IMR-90 (cell line): Measurements from ENCODE around the gene GIMAP7. TPM values are rescaled to one million over a fixed set of nuclear protein-coding genes. Genes with fewer than 3 reads are reported as not detected.

ENCODE experiments used
- ATAC-seq: fragments of 200-7000 bp; cut with Tn5 transposase; 2 replicates; pipeline ENCODE4 v1.9.1; 2020; ENCODE audit warnings: low read depth, mild to moderate bottlenecking, moderate library complexity
- Bru-seq: library from RNA; stranded (reverse); fragments of 400-500 nt; gene quantifications from one replicate; lab custom pipeline; 2021; lab: Mats Ljungman, UMichigan
- BruChase-seq, 2 experiments: library from RNA; stranded (reverse); fragments of 400-500 nt; gene quantifications; one replicate each; lab custom pipeline; 2021; lab: Mats Ljungman, UMichigan
- BruUV-seq: library from RNA; stranded (reverse); fragments of 400-500 nt; replicated peaks from 2 replicates; lab custom pipeline; 2021; lab: Mats Ljungman, UMichigan
- CTCF ChIA-PET: fragments of 300-600 bp; formaldehyde crosslinking; extraction: SDS; loops from one replicate; lab custom pipeline; 2021; ENCODE audit warnings: antibody characterized with exemption; lab: Yijun Ruan, JAX
- POLR2A ChIA-PET: fragments of 300-600 bp; sonication (Branson Sonifier 250); formaldehyde crosslinking; loops from one replicate; lab custom pipeline; 2022; ENCODE audit warnings: antibody characterized with exemption; ENCODE audit not compliant: unreplicated experiment; lab: Charles Lee
- DNase-seq: peaks from one replicate; pipeline ENCODE4 v3.0.0; 2013
- H2AFZ ChIP-seq: replicated peaks from 2 replicates; pipeline ENCODE3; 2013; ENCODE audit warnings: low read length, mild to moderate bottlenecking; ENCODE audit not compliant: poor library complexity
- H2AK5ac ChIP-seq: 2 replicates; pipeline ENCODE4 v1.6.1; 2013; ENCODE audit warnings: low read depth, low read length, inconsistent platforms
- H2AK9ac ChIP-seq: replicated peaks from 2 replicates; pipeline ENCODE3; 2013; ENCODE audit warnings: mild to moderate bottlenecking, low read depth, low read length, moderate library complexity; ENCODE audit not compliant: poor library complexity
- H2BK120ac ChIP-seq: 2 replicates; pipeline ENCODE4 v1.6.1; 2013; ENCODE audit warnings: low read depth, low read length, inconsistent platforms
- H2BK15ac ChIP-seq: 3 replicates; pipeline ENCODE4 v1.6.1; 2013; ENCODE audit warnings: low read depth, low read length, inconsistent platforms
- H2BK20ac ChIP-seq: 2 replicates; pipeline ENCODE4 v1.6.1; 2013; ENCODE audit warnings: low read depth, mild to moderate bottlenecking, inconsistent platforms, low read length, moderate library complexity
- H2BK5ac ChIP-seq: 2 replicates; pipeline ENCODE4 v1.6.1; 2013; ENCODE audit warnings: mild to moderate bottlenecking, low read depth, low read length, inconsistent platforms; ENCODE audit not compliant: poor library complexity, severe bottlenecking
- H3K14ac ChIP-seq: replicated peaks from 2 replicates; pipeline ENCODE4 v1.6.1; 2013; ENCODE audit warnings: low read depth, low read length, inconsistent platforms
- H3K18ac ChIP-seq: 2 replicates; pipeline ENCODE4 v1.6.1; 2013; ENCODE audit warnings: low read depth, low read length, control low read depth
- H3K23ac ChIP-seq: 2 replicates; pipeline ENCODE4 v1.6.1; 2013; ENCODE audit warnings: low read depth, low read length, inconsistent platforms
- H3K27ac ChIP-seq: 2 replicates; pipeline ENCODE4 v1.5.1; 2013; ENCODE audit warnings: mild to moderate bottlenecking, control low read depth, low read length; ENCODE audit not compliant: insufficient read depth
- H3K27me3 ChIP-seq: 2 replicates; pipeline ENCODE4 v1.6.1; 2013; ENCODE audit warnings: low read length; ENCODE audit not compliant: control insufficient read depth, insufficient read depth
- H3K36me3 ChIP-seq: 2 replicates; pipeline ENCODE4 v1.6.1; 2013; ENCODE audit warnings: low read length, mixed read lengths; ENCODE audit not compliant: control insufficient read depth, insufficient read depth
- H3K4ac ChIP-seq: 2 replicates; pipeline ENCODE4 v1.6.1; 2013; ENCODE audit warnings: low read depth, low read length, inconsistent platforms
- H3K4me1 ChIP-seq: 2 replicates; pipeline ENCODE4 v1.6.1; 2013; ENCODE audit warnings: low read length, mixed read lengths; ENCODE audit not compliant: control insufficient read depth, insufficient read depth
- H3K4me2 ChIP-seq: 2 replicates; pipeline ENCODE4 v1.6.1; 2013; ENCODE audit warnings: low read depth, mild to moderate bottlenecking, control low read depth, low read length, moderate library complexity
- H3K4me3 ChIP-seq: 2 replicates; pipeline ENCODE4 v1.5.1; 2013; ENCODE audit warnings: low read depth, mild to moderate bottlenecking, control low read depth, low read length, moderate library complexity; ENCODE audit not compliant: insufficient read depth
- H3K56ac ChIP-seq: 2 replicates; pipeline ENCODE4 v1.6.1; 2013; ENCODE audit warnings: low read length, inconsistent platforms; ENCODE audit not compliant: insufficient read depth; ENCODE audit errors: extremely low read depth
- H3K79me1 ChIP-seq, 2 experiments: 2 replicates each; pipeline ENCODE4 v1.6.1; 2013; ENCODE audit warnings: low read length in 2 of 2, inconsistent platforms in 1 of 2, low read depth in 1 of 2
- H3K9ac ChIP-seq: 2 replicates; pipeline ENCODE4 v1.6.1; 2013; ENCODE audit warnings: low read depth, low read length, control low read depth
- H3K9me1 ChIP-seq: 2 replicates; pipeline ENCODE4 v1.6.1; 2013; ENCODE audit warnings: low read length, inconsistent platforms; ENCODE audit not compliant: insufficient read depth
- H3K9me3 ChIP-seq: 2 replicates; pipeline ENCODE4 v1.6.1; 2013; ENCODE audit warnings: low read length; ENCODE audit not compliant: control insufficient read depth, insufficient read depth
- H4K20me1 ChIP-seq: 2 replicates; pipeline ENCODE4 v1.6.1; 2013; ENCODE audit warnings: low read length, inconsistent platforms; ENCODE audit not compliant: insufficient read depth
- H4K5ac ChIP-seq: 2 replicates; pipeline ENCODE4 v1.6.1; 2013; ENCODE audit warnings: mild to moderate bottlenecking, low read depth, low read length, control low read depth
- H4K8ac ChIP-seq, 2 experiments: 2 replicates each; pipeline ENCODE4 v1.6.1; 2013; ENCODE audit warnings: low read depth in 2 of 2, low read length in 2 of 2, control low read depth in 1 of 2, inconsistent platforms in 1 of 2
- H4K91ac ChIP-seq: 2 replicates; pipeline ENCODE4 v1.6.1; 2013; ENCODE audit warnings: low read depth, low read length, inconsistent platforms; ENCODE audit not compliant: insufficient read depth
- BHLHE40 ChIP-seq: fragments of 150-350 bp; IDR thresholded peaks from 2 replicates; pipeline ENCODE4 v1.6.1; 2016; ENCODE audit warnings: mild to moderate bottlenecking, low read depth, low read length
- CEBPB ChIP-seq: IDR thresholded peaks from 2 replicates; pipeline ENCODE4 v1.6.1; 2012; ENCODE audit warnings: low read depth, low read length, improper control_type of control experiment
- CHD1 ChIP-seq: IDR thresholded peaks from 2 replicates; pipeline ENCODE4 v1.6.1; 2012; ENCODE audit warnings: low read depth, low read length, improper control_type of control experiment
- CTCF ChIP-seq: conservative IDR thresholded peaks from 2 replicates; pipeline ENCODE4 v1.5.1; 2012; ENCODE audit warnings: mild to moderate bottlenecking, low read depth, low read length, improper control_type of control experiment
- ELK1 ChIP-seq: fragments of 150-350 bp; IDR thresholded peaks from 2 replicates; pipeline ENCODE4 v1.6.1; 2016; ENCODE audit warnings: low read depth, mild to moderate bottlenecking, low read length, moderate library complexity, borderline replicate concordance
- FOS ChIP-seq: fragments of 150-350 bp; IDR thresholded peaks from 2 replicates; pipeline ENCODE4 v1.6.1; 2016; ENCODE audit warnings: low read depth, low read length
- MAFK ChIP-seq: IDR thresholded peaks from 2 replicates; pipeline ENCODE4 v1.6.1; 2012; ENCODE audit warnings: low read depth, low read length, improper control_type of control experiment
- MAZ ChIP-seq: IDR thresholded peaks from 2 replicates; pipeline ENCODE4 v1.6.1; 2012; ENCODE audit warnings: low read depth, mild to moderate bottlenecking, low read length, improper control_type of control experiment, moderate library complexity, borderline replicate concordance
- MXI1 ChIP-seq: IDR thresholded peaks from 2 replicates; pipeline ENCODE4 v1.6.1; 2012; ENCODE audit warnings: low read depth, mild to moderate bottlenecking, low read length, moderate library complexity, borderline replicate concordance
- NFE2L2 ChIP-seq: fragments of 150-350 bp; IDR thresholded peaks from 2 replicates; pipeline ENCODE4 v1.6.1; 2016; ENCODE audit warnings: low read depth, mild to moderate bottlenecking, low read length
- POLR2A ChIP-seq: IDR thresholded peaks from 2 replicates; pipeline ENCODE4 v1.6.1; 2012; ENCODE audit warnings: mild to moderate bottlenecking, low read depth, low read length
- RAD21 ChIP-seq: IDR thresholded peaks from 2 replicates; pipeline ENCODE4 v1.6.1; 2012; ENCODE audit warnings: low read length, improper control_type of control experiment
- RCOR1 ChIP-seq: IDR thresholded peaks from 2 replicates; pipeline ENCODE4 v1.6.1; 2012; ENCODE audit warnings: mild to moderate bottlenecking, low read length, improper control_type of control experiment; ENCODE audit not compliant: insufficient replicate concordance
- RFX5 ChIP-seq: IDR thresholded peaks from 2 replicates; pipeline ENCODE4 v1.8.0; 2012; ENCODE audit warnings: low read depth, mild to moderate bottlenecking, low read length, moderate library complexity
- SMC3 ChIP-seq: fragments of 150-350 bp; IDR thresholded peaks from 2 replicates; pipeline ENCODE4 v1.6.1; 2016; ENCODE audit warnings: low read depth, mild to moderate bottlenecking, antibody characterized with exemption, low read length, moderate library complexity
- whole genome bisulfite sequencing, 2 experiments: methylation state at CpG; one replicate each; pipeline versions ENCODE4 v1.1.5 to v1.1.7; 2013; ENCODE audit warnings: missing lambda C conversion rate in 2 of 2; ENCODE audit not compliant: insufficient read length in 1 of 2; ENCODE audit errors: extremely low coverage in 2 of 2; 5-methylcytosine and 5-hydroxymethylcytosine counted together
- dilution Hi-C: fragments of 300-500 bp; cut with HindIII; formaldehyde crosslinking; loops from one replicate; pipeline ENCODE4 v1.14.3; 2018; ENCODE audit warnings: low sequenced_read_pairs; ENCODE audit not compliant: unreplicated experiment
- in situ Hi-C: fragments of 300-500 bp; cut with MboI; formaldehyde crosslinking; loops from 3 replicates; pipeline ENCODE4 v1.14.3; 2019; ENCODE audit warnings: low sequenced_read_pairs, inconsistent platforms, mixed read lengths
- intact Hi-C: fragments of 100-400 bp; cut with micrococcal nuclease; formaldehyde crosslinking; loops from 2 replicates; pipeline ENCODE4 v1.10.0; 2022
- long read RNA-seq: library from polyadenylated mRNA; unstranded; transcript quantifications from one replicate; pipeline ENCODE4 v2.0.0, GENCODE V29; 2021; ENCODE audit not compliant: unreplicated experiment
- polyA plus RNA-seq, 3 experiments: library from polyadenylated mRNA; depleted of rRNA; stranded (reverse); fragments of >200 nt; gene quantifications; 2 replicates each; pipeline ENCODE4 v1.2.3, GENCODE V29; 2012; ENCODE audit warnings: low replicate concordance in 1 of 3
- total RNA-seq: library from RNA; depleted of rRNA; stranded (reverse); fragments of >200 nt; gene quantifications from 2 replicates; pipeline ENCODE4 v1.2.3, GENCODE V29; 2012; rRNA removed

GIMAP7 gene
- not detected in 2 replicates for total RNA-seq
- not detected in 2 replicates for polyA plus RNA-seq (2012; rRNA removed)
- polyA plus RNA-seq (2012; cell fraction: cytosol; rRNA removed): not detected in 2 replicates
- not detected in 2 replicates for polyA plus RNA-seq (2012; cell fraction: nucleus; rRNA removed; ENCODE audit: low replicate concordance)
- Bru-seq, nascent RNA: not detected
- BruChase-seq, experiment 1, labeled RNA remaining after a 6-hour chase: not detected
- BruChase-seq, experiment 2, labeled RNA remaining after a 2-hour chase: not detected
- long read RNA-seq: 0 reads

GRCh38 chr7:150514748-150515222, at the start of gene GIMAP7:
TSS of gene GIMAP7 (plus strand) at chr7:150514872. CDS start at chr7:150519975, 5,103 bp downstream.
- no peaks in the 10 kb centered on the region for H4K20me1 ChIP-seq
- H3K9me1 ChIP-seq: no peaks in the 10 kb centered on the region
- no peak for TF ChIP-seq MAZ
- no peak for TF ChIP-seq RFX5
- TF ChIP-seq RCOR1: no peak
- TF ChIP-seq POLR2A: no peak
- no peak for TF ChIP-seq FOS
- no peak for TF ChIP-seq NFE2L2
- no peak for TF ChIP-seq CHD1
- TF ChIP-seq RAD21: no peak
- no peak for TF ChIP-seq CEBPB
- TF ChIP-seq CTCF: no peak
- no peak for TF ChIP-seq SMC3
- TF ChIP-seq ELK1: no peak
- TF ChIP-seq BHLHE40: no peak
- no peak for TF ChIP-seq MXI1
- no peak for TF ChIP-seq MAFK
- H3K79me1 ChIP-seq: no peaks in the 10 kb centered on the region
- dilution Hi-C loops (no loop called here), intact Hi-C loops (no loop called here), in situ Hi-C loops (no loop called here)
- H2AK9ac ChIP-seq: no peak within 1 kb of the TSS
- no TSS peak for BruUV-seq
- no peak within 1 kb of the TSS for H3K14ac ChIP-seq
- peaks cover 2% of the 10 kb centered on the region; the same call in 1 of the 2 replicates for H3K9me3 ChIP-seq
- H3K27me3 ChIP-seq: no peaks in the 10 kb centered on the region
- no peak within 1 kb of the TSS for H3K27ac ChIP-seq
- no peak for DNase-seq
- H4K5ac ChIP-seq: no peak within 1 kb of the TSS
- H3K4ac ChIP-seq: no peak within 1 kb of the TSS
- H2BK15ac ChIP-seq: no peak within 1 kb of the TSS
- ChIA-PET CTCF (no interaction called here), POLR2A (no interaction called here)
- H3K23ac ChIP-seq: no peak within 1 kb of the TSS
- no peak within 1 kb of the TSS for H2BK5ac ChIP-seq
- H4K91ac ChIP-seq: no peak within 1 kb of the TSS
- ATAC-seq: no peak
- no peak within 1 kb of the TSS for H3K4me3 ChIP-seq
- H3K4me2 ChIP-seq: no peak within 1 kb of the TSS
- H4K8ac ChIP-seq: no peak within 1 kb of the TSS
- no peak within 1 kb of the TSS for H2AFZ ChIP-seq
- H3K4me1 ChIP-seq: no peaks in the 10 kb centered on the region
- no peak within 1 kb of the TSS for H3K9ac ChIP-seq
- H2BK120ac ChIP-seq: no peak within 1 kb of the TSS
- H3K36me3 ChIP-seq: no peaks in the 10 kb centered on the region
- H2AK5ac ChIP-seq: no peak within 1 kb of the TSS
- H3K18ac ChIP-seq: no peak within 1 kb of the TSS
- no peak within 1 kb of the TSS for H2BK20ac ChIP-seq
- H3K56ac ChIP-seq: no peak within 1 kb of the TSS
- WGBS, 2 experiments: no CpG with 5 or more reads among the region's 3 CpGs
